Spinal cord (tissue), 10 donors: ENCODE measurements around the gene TOMM7. TPM values are rescaled to one million over a fixed set of nuclear protein-coding genes. Genes with fewer than 3 reads are reported as not detected.
"Not testable (repeated sequence)": the region's sequence is repeated elsewhere in the genome, so short reads cannot be mapped to it uniquely, and the experiment has no call there.

Source experiments
- DNase-seq, 6 donors: peaks; one replicate each; pipeline versions ENCODE4 v3.0.0 to v3.0.0-alpha.2; 2013 to 2015; ENCODE audit warnings: low spot score in 6 of 6, low read depth in 4 of 6
- H3K27ac ChIP-seq: one replicate; pipeline ENCODE4 v1.5.1; 2013; ENCODE audit warnings: low read depth, low read length, control low read depth
- H3K27me3 ChIP-seq: one replicate; pipeline ENCODE4 v1.6.1; 2013; ENCODE audit warnings: low read length; ENCODE audit not compliant: control insufficient read depth, insufficient read depth
- H3K36me3 ChIP-seq: one replicate; pipeline ENCODE4 v1.6.1; 2013; ENCODE audit warnings: low read length; ENCODE audit not compliant: control insufficient read depth, insufficient read depth
- H3K4me1 ChIP-seq: one replicate; pipeline ENCODE4 v1.6.1; 2013; ENCODE audit warnings: low read length; ENCODE audit not compliant: control insufficient read depth, insufficient read depth
- H3K4me3 ChIP-seq: one replicate; pipeline ENCODE4 v1.5.1; 2013; ENCODE audit warnings: low read depth, low read length, control low read depth
- H3K9me3 ChIP-seq: one replicate; pipeline ENCODE4 v1.6.1; 2013; ENCODE audit warnings: low read length; ENCODE audit not compliant: control insufficient read depth, insufficient read depth
- WGBS: methylation state at CpG from one replicate; pipeline ENCODE4 v1.1.5; 2013; ENCODE audit warnings: missing lambda C conversion rate; ENCODE audit not compliant: insufficient coverage; 5-methylcytosine and 5-hydroxymethylcytosine counted together
- polyA plus RNA-seq, 2 donors: library from polyadenylated mRNA; unstranded; fragments of 120-200 nt; gene quantifications; one replicate each; pipeline ENCODE4 v1.2.1, GENCODE V29; 2013; ENCODE audit not compliant: insufficient read length in 2 of 2
- total RNA-seq, 2 donors: library from RNA; depleted of rRNA in 1 of 2; stranded (reverse); fragments of 120-200 nt in 1 of 2; fragments of >200 nt in 1 of 2; gene quantifications; one replicate each; pipeline versions ENCODE4 v1.2.3 to v1.2.4, GENCODE V29; 2013 to 2014
- donor health status: healthy.

The TOMM7 gene
- total and polyA plus RNA-seq, 4 donors = 110 to 539 (median 462) TPM

DNA sequence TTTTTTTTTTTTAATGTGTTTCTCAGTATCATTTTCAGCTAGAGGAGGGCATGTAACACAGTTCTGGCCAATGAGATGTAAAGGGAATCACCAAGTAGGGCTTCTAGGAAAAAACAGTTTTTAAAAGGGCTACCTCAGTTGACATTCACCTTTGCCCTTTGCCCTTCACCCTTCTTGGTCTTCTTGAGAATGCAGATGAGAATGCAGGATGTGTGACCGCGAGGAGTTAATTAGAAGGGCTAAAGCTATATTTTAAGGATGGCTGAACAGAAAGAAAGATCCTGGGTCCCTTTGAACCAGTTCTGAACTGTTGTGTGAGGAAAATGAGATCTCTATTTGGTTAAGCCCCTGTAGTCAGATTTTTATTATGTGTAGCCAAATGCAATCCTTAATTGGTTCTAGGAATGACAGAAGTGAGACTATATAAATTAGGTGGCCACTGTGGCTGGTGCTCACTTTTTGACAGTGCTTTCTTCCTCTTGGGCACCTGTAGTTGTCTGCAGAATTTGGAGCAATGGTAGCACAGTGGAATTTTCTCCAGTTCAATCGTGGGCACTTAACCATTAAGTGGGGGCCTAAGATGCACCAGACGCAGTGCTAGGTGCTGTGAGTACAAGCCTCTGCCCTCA lies 21.1 kb upstream of the TOMM7 start:
- DNase-seq = no peak
- no peaks in the 10 kb centered on the region for H3K27me3 ChIP-seq
- no peak overlapping the region for H3K4me3 ChIP-seq
- peaks cover 11% of the 10 kb centered on the region for H3K4me1 ChIP-seq
- H3K36me3 ChIP-seq = no peaks in the 10 kb centered on the region
- H3K27ac ChIP-seq = no peak overlapping the region
- H3K9me3 ChIP-seq = no peaks in the 10 kb centered on the region
- 45% methylated on average over 4 of the region's 4 CpGs for WGBS

DNA sequence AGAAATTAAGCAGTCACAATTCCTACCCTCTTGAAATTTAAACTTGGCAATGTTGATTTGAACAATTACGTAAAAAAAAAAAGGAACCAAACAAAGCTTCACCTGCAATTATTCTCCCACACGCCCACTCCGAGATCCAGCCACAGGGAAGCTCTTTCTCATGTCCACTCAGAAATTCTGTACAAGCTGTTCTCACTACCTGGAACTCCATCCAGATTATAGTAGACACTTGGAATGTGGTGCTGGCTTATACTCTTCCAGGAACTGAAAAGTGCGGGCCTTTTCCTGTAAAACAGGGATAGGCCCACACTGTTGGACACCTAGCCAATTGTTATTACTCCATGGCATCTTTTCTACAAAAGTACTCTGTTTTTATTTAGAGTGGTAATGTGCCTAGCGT lies 20.3 kb upstream of the TOMM7 start:
- no peaks in the 10 kb centered on the region for H3K9me3 ChIP-seq
- no peaks in the 10 kb centered on the region for H3K27me3 ChIP-seq
- H3K4me1 ChIP-seq = peaks cover 11% of the 10 kb centered on the region
- DNase-seq = no peak
- 60% methylated on average over 1 of the region's 5 CpGs for WGBS
- no peak overlapping the region for H3K4me3 ChIP-seq
- no peaks in the 10 kb centered on the region for H3K36me3 ChIP-seq
- peak overlapping the region; percentile 92 for H3K27ac ChIP-seq

DNA sequence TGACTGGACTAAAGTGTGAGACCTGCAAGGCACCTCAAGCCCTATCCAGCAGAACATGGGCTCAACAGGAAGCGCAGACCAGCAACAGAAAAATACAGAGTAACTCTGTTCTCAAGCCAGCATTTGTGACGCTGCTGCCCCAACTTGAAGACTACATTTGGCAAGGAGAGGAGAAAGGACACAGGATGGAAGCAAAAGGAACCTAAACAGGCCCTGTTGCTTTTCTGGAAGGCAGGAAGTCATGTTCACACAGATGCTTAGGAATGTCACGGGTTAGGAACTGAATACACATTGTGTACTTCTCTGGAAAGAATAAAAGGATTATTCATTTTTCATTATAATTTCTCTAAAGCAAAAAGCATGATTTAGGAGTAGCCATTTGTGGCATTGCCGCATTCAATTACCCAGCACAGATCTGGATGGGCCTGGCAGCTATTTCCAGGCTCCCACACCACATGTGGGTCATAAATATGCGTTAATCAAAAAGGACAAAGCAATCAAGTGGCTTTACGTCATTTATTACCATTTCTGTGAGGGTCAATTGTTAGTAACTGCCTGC lies 19.8 kb upstream of the TOMM7 start:
- peak in 2 of 6 donors; percentile 51 to 62 for DNase-seq
- Histone ChIP-seq H3K4me3 (no peak overlapping the region), H3K9me3 (no peaks in the 10 kb centered on the region), H3K27ac (peak overlapping the region; percentile 92), H3K36me3 (no peaks in the 10 kb centered on the region), H3K4me1 (peaks cover 11% of the 10 kb centered on the region), H3K27me3 (no peaks in the 10 kb centered on the region)
- 24% methylated on average over 2 of the region's 6 CpGs for WGBS

DNA sequence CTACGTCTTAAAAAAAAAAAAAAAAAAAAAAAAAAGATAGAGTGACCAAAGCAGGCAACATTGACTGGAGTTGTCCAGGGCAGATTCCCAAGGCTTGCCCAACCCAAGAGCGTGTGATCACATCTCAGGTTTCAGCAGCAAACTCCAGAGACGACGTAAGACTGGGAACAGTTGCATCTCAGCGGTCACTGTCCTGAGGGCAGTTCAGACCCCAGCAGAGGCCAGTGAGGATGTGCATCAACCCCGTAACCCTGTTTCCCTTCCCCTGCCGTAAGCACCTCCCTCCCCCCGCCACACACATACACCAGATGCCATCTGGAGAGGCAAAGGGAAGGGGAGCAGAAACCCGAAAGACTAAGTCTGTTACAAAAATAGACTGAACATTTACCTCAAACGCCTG lies 19.3 kb upstream of the TOMM7 start:
- Histone ChIP-seq H3K27ac (peak overlapping the region; percentile 92), H3K36me3 (no peaks in the 10 kb centered on the region), H3K27me3 (no peaks in the 10 kb centered on the region), H3K4me1 (peaks cover 11% of the 10 kb centered on the region), H3K9me3 (no peaks in the 10 kb centered on the region), H3K4me3 (no peak overlapping the region)
- WGBS = 83% methylated on average over 4 of the region's 10 CpGs
- DNase-seq = no peak

DNA sequence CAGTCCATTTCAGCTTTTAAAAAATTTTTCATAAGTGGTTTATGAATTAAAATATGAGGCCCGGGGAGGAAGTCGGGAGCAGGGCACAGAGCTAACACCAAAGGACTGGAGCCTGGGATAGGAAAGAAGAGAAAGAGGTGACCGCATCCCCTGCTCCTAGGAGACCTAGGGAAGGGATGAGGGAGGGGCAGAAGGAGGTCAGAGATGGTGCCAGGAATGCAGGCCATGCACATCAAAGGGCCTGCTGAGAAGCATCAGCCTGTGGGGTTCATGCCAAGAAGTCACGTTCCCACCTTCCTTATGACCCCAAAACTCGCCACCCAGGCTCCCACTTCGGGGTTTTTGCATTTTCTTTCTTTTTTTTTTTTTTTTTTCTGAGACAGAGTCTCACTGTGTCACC lies 14.7 kb upstream of the TOMM7 start:
- no peak for DNase-seq
- Histone ChIP-seq H3K27ac (no peak overlapping the region), H3K9me3 (no peaks in the 10 kb centered on the region), H3K36me3 (no peaks in the 10 kb centered on the region), H3K4me3 (no peak overlapping the region), H3K27me3 (no peaks in the 10 kb centered on the region), H3K4me1 (peaks cover 4% of the 10 kb centered on the region)
- 79% methylated on average over 6 of the region's 6 CpGs for WGBS

DNA sequence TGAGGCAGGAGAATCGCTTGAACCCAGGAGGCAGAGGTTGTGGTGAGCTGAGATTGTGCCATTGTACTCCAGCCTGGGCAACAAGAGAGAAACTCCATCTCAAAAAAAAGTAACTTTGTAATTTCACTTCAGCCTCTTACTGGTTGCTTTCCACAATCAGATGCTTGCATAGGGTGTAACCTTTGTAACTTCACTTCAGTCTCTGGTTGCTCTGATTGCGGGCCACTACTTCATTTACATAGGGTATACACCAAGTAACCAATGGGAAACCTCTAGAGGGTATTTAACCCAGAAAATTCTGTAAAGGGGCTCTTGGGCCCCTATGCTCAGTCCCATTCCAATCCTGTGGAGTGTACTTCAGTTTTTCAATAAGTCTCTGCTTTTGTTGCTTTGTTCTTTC lies 13.9 kb upstream of the TOMM7 start:
- DNase-seq, H3K27ac ChIP-seq, H3K4me1 ChIP-seq, H3K4me3 ChIP-seq, H3K9me3 ChIP-seq, H3K36me3 ChIP-seq, H3K27me3 ChIP-seq: not testable (repeated sequence)
- WGBS = no CpG with 5 or more reads among the region's 2 CpGs

DNA sequence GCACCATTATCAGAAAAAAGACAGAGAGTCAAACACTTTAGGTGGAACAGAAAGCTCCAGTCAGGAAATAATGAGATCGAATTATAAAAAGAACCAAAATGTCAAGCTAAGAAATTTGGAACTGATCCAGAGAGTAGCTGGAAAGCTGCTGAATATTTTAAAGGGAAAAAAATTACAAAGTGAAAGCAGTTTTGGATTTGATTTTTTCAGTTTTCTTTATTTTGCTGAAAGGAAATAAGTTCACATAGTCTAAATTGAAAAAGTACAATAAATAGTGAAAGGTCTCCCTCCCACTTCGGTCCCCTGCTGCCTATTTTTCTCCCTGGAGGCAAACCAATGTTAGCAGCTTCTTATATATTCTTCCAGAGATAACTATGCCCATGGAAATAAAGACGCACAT lies 11.3 kb upstream of the TOMM7 start:
- Histone ChIP-seq H3K27me3 (no peaks in the 10 kb centered on the region), H3K36me3 (no peaks in the 10 kb centered on the region), H3K27ac (peak overlapping the region; percentile 6), H3K9me3 (no peaks in the 10 kb centered on the region), H3K4me3 (no peak overlapping the region), H3K4me1 (no peaks in the 10 kb centered on the region)
- WGBS = 66% methylated on average over 2 of the region's 3 CpGs
- peak in 1 of 6 donors; percentile 85 for DNase-seq

DNA sequence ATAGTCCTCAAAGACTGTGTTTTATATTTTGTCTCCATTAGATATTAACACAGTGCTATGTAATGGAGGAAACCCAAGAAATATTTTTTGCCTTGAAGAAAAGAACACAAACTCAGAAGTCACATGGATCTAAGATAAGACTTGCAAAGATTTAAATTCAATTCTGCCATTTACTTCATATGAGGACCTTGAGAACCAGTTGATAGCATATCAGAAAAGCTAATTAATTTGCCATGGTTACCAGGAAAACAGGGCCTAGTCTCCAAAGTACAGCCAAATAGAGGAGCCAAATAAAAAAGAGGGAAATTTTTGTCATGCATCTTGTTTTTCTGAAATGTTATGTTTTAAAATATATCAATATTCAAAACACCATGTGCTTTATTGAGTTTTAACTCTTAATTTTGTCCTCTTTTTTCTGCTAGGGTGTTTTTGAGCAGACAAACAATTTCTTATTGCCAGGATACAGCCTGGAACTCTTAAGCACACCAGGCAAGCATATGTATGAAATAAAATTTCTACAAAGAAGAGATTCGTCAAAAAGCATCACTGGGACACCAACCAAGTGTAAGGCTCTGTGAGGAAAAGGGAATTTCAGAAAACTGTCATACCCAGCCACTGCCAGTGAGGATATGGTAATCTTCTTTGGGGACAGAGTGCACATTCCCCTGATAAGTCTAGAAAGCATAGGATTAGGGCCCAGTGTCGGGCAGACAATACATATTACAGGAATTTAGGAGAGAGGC lies 10.6 kb upstream of the TOMM7 start:
- Histone ChIP-seq H3K36me3 (no peaks in the 10 kb centered on the region), H3K4me1 (no peaks in the 10 kb centered on the region), H3K27me3 (no peaks in the 10 kb centered on the region), H3K9me3 (no peaks in the 10 kb centered on the region), H3K4me3 (no peak overlapping the region), H3K27ac (peak overlapping the region; percentile 19)
- peak in 1 of 6 donors; percentile 89 for DNase-seq
- 23% methylated on average over 1 of the region's 2 CpGs for WGBS

DNA sequence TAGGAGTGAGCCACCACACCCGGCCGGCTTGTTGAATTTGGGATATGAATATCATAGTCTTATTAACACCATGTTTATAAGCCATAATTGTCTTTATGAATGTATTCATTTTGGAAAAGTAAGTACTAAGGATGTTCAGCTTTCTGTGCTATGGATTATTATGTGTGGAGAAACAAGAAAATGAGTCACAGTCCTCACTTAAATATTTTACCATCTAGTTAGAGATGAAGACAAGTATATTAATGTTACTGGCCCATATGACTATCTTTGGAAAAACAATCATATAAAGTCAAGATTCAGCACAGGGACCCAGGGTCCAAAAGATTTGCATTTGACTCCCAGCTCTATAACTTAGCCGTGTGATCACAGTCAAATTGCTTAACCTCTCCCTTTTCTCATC lies 9.8 kb upstream of the TOMM7 start:
- Histone ChIP-seq H3K27ac (no peak overlapping the region), H3K36me3 (no peaks in the 10 kb centered on the region), H3K9me3 (no peaks in the 10 kb centered on the region), H3K4me1 (no peaks in the 10 kb centered on the region), H3K4me3 (no peak overlapping the region), H3K27me3 (no peaks in the 10 kb centered on the region)
- WGBS = 71% methylated on average over 1 of the region's 3 CpGs
- no peak for DNase-seq
